ENCODE measurements around the gene EBI3. TPM values are rescaled to one million over a fixed set of nuclear protein-coding genes. Genes with fewer than 3 reads are reported as not detected.
A peak's percentile ranks its signal among the peaks of the same experiment; 100 is the strongest.

EBI3 gene
- total and polyA plus RNA-seq, 2 of the 13 experiments (the other 11 are each of a cell fraction or from before 2014, with no cell fraction given), result 3.4 TPM; not detected in 1

DNA sequence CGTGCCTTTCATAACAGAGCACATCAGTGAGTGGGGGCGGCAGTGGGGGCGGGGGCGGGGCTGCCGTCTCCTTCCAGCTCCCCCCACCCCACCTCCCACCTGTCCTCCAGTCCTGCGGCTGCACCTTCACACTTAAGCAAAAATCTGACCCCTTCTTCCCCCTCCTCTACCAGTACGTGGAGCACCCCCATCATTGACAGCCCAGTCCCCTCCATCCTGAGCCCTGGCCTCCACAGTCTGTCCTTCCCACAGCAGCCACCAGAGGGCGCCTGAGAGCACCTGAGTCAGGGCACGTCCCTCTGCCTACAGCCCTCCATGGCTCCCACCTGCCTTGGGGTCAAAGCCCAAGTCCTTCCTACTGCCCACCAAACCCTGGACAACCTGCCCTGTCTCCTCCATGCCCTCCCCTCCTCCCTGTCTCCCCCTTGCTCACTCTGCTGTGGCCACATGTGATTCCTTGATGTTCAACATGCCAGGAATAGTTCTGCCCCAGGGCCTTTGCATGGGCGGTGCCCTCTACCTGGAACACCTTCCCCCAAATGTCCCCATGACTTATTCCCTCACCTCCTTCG, 4.0 kb downstream of the EBI3 start (continued):
- TF ChIP-seq, protein P1, sequence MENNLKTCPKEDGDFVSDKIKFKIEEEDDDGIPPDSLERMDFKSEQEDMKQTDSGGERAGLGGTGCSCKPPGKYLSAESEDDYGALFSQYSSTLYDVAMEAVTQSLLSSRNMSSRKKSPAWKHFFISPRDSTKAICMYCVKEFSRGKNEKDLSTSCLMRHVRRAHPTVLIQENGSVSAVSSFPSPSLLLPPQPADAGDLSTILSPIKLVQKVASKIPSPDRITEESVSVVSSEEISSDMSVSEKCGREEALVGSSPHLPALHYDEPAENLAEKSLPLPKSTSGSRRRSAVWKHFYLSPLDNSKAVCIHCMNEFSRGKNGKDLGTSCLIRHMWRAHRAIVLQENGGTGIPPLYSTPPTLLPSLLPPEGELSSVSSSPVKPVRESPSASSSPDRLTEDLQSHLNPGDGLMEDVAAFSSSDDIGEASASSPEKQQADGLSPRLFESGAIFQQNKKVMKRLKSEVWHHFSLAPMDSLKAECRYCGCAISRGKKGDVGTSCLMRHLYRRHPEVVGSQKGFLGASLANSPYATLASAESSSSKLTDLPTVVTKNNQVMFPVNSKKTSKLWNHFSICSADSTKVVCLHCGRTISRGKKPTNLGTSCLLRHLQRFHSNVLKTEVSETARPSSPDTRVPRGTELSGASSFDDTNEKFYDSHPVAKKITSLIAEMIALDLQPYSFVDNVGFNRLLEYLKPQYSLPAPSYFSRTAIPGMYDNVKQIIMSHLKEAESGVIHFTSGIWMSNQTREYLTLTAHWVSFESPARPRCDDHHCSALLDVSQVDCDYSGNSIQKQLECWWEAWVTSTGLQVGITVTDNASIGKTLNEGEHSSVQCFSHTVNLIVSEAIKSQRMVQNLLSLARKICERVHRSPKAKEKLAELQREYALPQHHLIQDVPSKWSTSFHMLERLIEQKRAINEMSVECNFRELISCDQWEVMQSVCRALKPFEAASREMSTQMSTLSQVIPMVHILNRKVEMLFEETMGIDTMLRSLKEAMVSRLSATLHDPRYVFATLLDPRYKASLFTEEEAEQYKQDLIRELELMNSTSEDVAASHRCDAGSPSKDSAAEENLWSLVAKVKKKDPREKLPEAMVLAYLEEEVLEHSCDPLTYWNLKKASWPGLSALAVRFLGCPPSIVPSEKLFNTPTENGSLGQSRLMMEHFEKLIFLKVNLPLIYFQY (CRISPR knock-in tag; IDR thresholded peaks at IDR 0.05; ENCODE audit: borderline replicate concordance), result no peak
- TF ChIP-seq PAX8 (CRISPR knock-in tag; IDR thresholded peaks at IDR 0.05; ENCODE audit: borderline replicate concordance) (no peak), ZNF230 (CRISPR knock-in tag; IDR thresholded peaks at IDR 0.05) (no peak), RELA (CRISPR knock-in tag; IDR thresholded peaks at IDR 0.05) (no peak), GATAD2A (CRISPR knock-in tag; IDR thresholded peaks at IDR 0.05) (0 out of 2 replicates have a peak, but pooled peaks have one; percentile 16), SALL2 (CRISPR knock-in tag; IDR thresholded peaks at IDR 0.05) (no peak), ZBTB38 (CRISPR knock-in tag; IDR thresholded peaks at IDR 0.05) (0 out of 2 replicates have a peak, but pooled peaks have one; percentile 19), HNRNPUL1 (IDR thresholded peaks at IDR 0.05; ENCODE audit: low read depth, low read length) (no peak), ZNF614 (CRISPR knock-in tag; IDR thresholded peaks at IDR 0.05; ENCODE audit: borderline replicate concordance) (peak; percentile 16; the same call in 1 of the 2 replicates), EEA1 (CRISPR knock-in tag; IDR thresholded peaks at IDR 0.05; ENCODE audit: borderline replicate concordance) (no peak), KLF16 (CRISPR knock-in tag; IDR thresholded peaks at IDR 0.05) (0 out of 4 replicates have a peak, but pooled peaks of 1 of the 2 experiments have one; percentile 21), POLR2AphosphoS5 (IDR thresholded peaks at IDR 0.05; ENCODE audit: low read depth, low read length) (no peak)
- TF ChIP-seq, protein P2, sequence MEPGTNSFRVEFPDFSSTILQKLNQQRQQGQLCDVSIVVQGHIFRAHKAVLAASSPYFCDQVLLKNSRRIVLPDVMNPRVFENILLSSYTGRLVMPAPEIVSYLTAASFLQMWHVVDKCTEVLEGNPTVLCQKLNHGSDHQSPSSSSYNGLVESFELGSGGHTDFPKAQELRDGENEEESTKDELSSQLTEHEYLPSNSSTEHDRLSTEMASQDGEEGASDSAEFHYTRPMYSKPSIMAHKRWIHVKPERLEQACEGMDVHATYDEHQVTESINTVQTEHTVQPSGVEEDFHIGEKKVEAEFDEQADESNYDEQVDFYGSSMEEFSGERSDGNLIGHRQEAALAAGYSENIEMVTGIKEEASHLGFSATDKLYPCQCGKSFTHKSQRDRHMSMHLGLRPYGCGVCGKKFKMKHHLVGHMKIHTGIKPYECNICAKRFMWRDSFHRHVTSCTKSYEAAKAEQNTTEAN (CRISPR knock-in tag; conservative IDR thresholded peaks at IDR 0.05), result no peak
- TF ChIP-seq, protein P3, sequence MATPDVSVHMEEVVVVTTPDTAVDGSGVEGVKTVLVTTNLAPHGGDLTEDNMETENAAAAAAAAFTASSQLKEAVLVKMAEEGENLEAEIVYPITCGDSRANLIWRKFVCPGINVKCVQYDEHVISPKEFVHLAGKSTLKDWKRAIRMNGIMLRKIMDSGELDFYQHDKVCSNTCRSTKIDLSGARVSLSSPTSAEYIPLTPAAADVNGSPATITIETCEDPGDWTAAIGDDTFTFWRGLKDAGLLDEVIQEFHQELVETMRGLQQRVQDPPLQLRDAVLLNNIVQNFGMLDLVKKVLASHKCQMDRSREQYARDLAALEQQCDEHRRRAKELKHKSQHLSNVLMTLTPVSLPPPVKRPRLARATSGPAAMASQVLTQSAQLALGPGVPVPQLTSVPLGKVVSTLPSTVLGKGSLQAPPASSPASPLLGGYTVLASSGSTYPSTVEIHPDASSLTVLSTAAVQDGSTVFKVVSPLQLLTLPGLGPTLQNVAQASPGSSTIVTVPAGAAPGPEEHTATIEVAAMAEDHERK (CRISPR knock-in tag; IDR thresholded peaks at IDR 0.05; ENCODE audit: low read depth), result no peak
- TF ChIP-seq, protein P4, sequence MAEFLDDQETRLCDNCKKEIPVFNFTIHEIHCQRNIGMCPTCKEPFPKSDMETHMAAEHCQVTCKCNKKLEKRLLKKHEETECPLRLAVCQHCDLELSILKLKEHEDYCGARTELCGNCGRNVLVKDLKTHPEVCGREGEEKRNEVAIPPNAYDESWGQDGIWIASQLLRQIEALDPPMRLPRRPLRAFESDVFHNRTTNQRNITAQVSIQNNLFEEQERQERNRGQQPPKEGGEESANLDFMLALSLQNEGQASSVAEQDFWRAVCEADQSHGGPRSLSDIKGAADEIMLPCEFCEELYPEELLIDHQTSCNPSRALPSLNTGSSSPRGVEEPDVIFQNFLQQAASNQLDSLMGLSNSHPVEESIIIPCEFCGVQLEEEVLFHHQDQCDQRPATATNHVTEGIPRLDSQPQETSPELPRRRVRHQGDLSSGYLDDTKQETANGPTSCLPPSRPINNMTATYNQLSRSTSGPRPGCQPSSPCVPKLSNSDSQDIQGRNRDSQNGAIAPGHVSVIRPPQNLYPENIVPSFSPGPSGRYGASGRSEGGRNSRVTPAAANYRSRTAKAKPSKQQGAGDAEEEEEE (CRISPR knock-in tag; IDR thresholded peaks at IDR 0.05; ENCODE audit: borderline replicate concordance), result 0 out of 2 replicates have a peak, but pooled peaks have one; percentile 20
- TF ChIP-seq, protein P5, sequence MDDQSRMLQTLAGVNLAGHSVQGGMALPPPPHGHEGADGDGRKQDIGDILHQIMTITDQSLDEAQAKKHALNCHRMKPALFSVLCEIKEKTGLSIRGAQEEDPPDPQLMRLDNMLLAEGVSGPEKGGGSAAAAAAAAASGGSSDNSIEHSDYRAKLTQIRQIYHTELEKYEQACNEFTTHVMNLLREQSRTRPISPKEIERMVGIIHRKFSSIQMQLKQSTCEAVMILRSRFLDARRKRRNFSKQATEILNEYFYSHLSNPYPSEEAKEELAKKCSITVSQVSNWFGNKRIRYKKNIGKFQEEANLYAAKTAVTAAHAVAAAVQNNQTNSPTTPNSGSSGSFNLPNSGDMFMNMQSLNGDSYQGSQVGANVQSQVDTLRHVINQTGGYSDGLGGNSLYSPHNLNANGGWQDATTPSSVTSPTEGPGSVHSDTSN (CRISPR knock-in tag; IDR thresholded peaks at IDR 0.05; ENCODE audit: borderline replicate concordance), result no peak
- TF ChIP-seq, protein P6, sequence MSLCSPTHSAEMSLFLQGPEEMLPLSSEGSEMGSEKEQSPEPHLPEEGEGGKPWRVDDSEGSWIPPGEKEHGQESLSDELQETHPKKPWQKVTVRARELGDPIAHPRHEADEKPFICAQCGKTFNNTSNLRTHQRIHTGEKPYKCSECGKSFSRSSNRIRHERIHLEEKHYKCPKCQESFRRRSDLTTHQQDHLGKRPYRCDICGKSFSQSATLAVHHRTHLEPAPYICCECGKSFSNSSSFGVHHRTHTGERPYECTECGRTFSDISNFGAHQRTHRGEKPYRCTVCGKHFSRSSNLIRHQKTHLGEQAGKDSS (CRISPR knock-in tag; IDR thresholded peaks at IDR 0.05; ENCODE audit: borderline replicate concordance, low read depth), result peak; percentile 44; the same call in 1 of the 2 replicates
